ENCODE measurements around the gene ZNF768.

ZNF768 gene

DNA sequence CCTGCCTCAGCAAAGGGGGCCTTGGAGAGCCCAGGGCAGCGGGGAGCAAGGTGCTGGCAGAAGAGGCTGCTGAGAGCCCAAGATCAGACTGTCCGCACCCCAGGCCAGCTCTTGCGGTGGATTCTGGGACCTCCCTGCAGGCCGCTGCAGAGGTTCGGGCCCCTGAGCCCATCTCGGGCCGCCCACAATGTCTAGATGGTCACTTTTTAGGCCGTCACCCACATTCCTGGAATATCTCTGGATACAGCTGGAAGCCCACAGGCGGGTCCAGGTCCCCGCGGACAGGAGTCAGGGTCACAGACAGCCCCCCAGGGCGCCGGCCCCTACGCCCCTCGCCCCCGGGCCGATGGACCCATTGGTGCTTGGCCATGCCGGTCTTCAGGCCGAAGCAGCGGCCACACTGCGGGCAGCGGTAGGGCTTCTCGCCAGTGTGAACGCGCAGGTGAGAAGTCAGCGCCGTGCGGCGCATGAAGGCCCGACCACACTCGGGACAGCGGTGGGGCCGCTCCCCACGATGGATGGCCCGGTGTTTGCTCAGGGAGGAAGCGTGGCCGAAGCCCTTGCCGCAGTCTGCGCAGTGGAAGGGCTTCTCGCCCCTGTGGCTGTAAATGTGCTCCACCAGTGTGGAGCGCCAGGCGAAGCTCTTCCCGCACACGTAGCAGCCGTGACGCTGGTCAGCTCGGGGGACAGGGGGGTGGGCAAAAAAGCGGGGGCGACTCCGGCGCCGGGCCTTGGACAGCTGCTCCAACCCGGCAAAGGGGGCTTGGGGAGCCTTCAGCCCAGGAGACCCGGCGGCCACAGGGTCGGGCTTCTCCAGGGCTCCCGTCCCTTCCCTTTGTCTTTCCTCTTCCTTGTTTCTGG, 6.1 kb upstream of the ZNF768 start:
- peaks cover 32% of the 10 kb centered on the region for H3K4me1 Mint-ChIP-seq
- H3K4me3 Mint-ChIP-seq, result peak overlapping the region; percentile 86 to 94 (median 88)
- H3K9me3 Mint-ChIP-seq, result no peaks in the 10 kb centered on the region
- H3K27me3 Mint-ChIP-seq (ENCODE audit: low read depth), result no peaks in the 10 kb centered on the region
- peaks cover 11% of the 10 kb centered on the region for H3K36me3 Mint-ChIP-seq (ENCODE audit: low read depth)
- no peak for TF ChIP-seq CTCF (IDR thresholded peaks at IDR 0.05; ENCODE audit: unreplicated experiment in 3 of 3)
- peak overlapping the region; percentile 78 to 98 (median 97) for H3K27ac Mint-ChIP-seq

DNA sequence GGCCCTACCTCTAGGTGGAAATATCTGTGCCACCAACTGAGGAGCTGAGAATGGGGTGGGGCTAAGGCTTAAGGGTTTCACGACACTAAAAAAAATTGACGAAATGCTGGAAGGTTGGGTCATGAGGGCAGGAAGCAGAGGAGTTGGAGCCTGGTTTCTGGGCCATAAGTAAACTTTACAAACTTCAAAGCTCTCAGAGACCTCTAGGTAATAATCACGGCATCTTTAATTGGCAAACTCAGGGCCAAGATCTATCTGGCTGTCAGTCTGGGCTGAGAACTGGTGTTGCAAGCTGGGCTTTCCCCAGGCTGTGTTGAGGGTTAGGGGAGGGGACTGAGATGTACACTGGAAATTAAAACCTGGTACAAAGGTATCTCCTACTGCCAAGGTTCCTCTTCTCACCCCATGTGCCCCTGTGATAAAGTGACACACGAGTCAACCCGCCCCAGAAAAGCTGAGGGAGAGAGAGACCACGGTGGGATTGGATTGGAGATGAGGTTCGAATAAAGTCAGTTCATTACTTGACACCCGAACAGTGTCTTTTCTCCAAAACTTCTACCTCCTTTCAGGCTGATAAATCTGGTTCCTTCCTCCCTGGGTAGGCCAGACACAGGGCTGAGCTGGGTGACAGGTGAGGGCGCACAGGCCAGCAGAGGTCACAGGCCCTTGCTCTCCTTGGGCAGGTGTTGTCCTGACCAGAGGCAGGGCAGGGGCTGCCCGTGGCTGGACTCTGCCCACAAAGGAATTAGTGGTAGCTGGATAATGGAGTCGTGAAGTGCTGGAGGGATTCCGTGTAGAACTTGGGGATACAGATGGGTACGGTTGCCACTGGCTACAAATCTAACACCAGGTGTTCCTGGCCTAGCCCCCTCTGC, 4.0 kb upstream of the ZNF768 start:
- Mint-ChIP-seq H3K9me3 (no peaks in the 10 kb centered on the region), H3K36me3 (ENCODE audit: low read depth) (peaks cover 15% of the 10 kb centered on the region), H3K4me3 (peak overlapping the region; percentile 10 to 67 (median 35)), H3K27me3 (ENCODE audit: low read depth) (no peaks in the 10 kb centered on the region), H3K4me1 (peaks cover 29% of the 10 kb centered on the region), H3K27ac (peak overlapping the region in 2 of 3 experiments; percentile 28 to 52)
- no peak for TF ChIP-seq CTCF (IDR thresholded peaks at IDR 0.05; ENCODE audit: unreplicated experiment in 3 of 3)

DNA sequence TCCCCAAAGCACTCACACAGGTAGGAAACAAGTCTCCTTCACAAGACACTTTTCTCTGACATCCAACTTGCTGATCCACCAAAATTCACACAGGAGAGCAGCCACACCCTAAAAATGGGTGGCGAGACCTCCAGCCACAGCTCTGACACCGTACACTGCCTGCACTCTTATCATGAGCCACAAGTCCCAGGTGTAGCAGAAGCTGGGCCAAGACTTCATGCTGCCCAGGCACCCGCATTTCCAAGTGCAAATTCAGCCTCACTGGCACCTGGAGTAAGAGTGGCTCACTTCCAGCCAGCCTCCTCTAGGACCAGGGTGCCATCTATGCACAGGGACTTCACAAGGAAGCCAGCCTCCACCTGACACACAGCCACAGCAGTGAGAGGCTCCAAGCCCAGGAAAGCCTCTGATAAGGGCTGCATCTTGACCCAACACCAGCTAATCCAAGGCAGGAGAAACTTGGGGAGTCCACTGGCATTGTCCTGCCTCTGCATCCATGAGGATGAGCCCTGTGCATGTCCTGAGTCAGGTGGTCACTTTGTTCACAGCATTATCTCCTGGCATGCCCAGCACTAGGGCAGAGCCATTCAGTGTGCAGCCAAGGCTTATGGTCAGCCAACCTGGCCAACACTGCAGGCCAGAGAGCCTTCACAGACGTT, 2.6 kb upstream of the ZNF768 start:
- Mint-ChIP-seq H3K4me3 (peak overlapping the region; percentile 46 to 68 (median 59)), H3K36me3 (ENCODE audit: low read depth) (peaks cover 21% of the 10 kb centered on the region), H3K9me3 (no peaks in the 10 kb centered on the region), H3K27ac (peak overlapping the region; percentile 56 to 97 (median 88)), H3K4me1 (peaks cover 23% of the 10 kb centered on the region), H3K27me3 (ENCODE audit: low read depth) (no peaks in the 10 kb centered on the region)
- no peak for TF ChIP-seq CTCF (IDR thresholded peaks at IDR 0.05; ENCODE audit: unreplicated experiment in 3 of 3)

DNA sequence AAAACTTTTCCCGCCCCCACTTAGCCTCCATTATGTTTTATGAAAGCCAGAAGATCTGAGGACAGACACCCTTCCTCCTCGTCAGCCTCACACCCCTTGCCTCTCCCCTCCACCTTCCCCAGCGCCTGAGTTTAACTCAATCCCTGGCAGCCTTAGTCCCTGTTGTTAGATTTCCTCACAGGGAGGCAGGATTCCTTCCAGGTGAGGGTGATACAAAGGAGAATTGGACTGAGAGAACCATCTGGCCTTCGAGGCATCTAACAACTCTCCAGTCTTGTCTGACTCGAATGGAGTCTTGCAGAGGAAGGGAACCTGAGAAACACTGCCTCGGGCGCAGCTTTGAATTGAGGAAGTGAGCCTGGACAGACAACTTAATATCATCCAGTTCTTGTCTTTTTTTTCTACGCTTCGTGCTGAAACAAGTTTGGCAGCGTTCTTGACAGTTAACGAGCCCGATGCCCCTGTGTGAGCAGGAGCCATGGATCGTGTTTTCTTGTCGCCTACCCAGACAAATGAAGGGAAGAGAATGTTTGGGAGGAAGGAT, 1.3 kb upstream of the ZNF768 start:
- H3K36me3 Mint-ChIP-seq (ENCODE audit: low read depth), result peaks cover 21% of the 10 kb centered on the region
- H3K27me3 Mint-ChIP-seq (ENCODE audit: low read depth), result no peaks in the 10 kb centered on the region
- peak overlapping the region; percentile 81 to 89 (median 85) for H3K4me3 Mint-ChIP-seq
- no peak for TF ChIP-seq CTCF (IDR thresholded peaks at IDR 0.05; ENCODE audit: unreplicated experiment in 3 of 3)
- H3K9me3 Mint-ChIP-seq, result no peaks in the 10 kb centered on the region
- peaks cover 18% of the 10 kb centered on the region for H3K4me1 Mint-ChIP-seq
- peak overlapping the region; percentile 93 to 97 (median 96) for H3K27ac Mint-ChIP-seq

GRCh38 chr16:30526823-30527634, 663 bp upstream of the ZNF768 start:
- no peaks in the 10 kb centered on the region for H3K27me3 Mint-ChIP-seq (ENCODE audit: low read depth)
- H3K9me3 Mint-ChIP-seq, result no peaks in the 10 kb centered on the region
- peak in 1 of 3 experiments; percentile 29 for TF ChIP-seq CTCF (IDR thresholded peaks at IDR 0.05; ENCODE audit: unreplicated experiment in 3 of 3)
- peak overlapping the region; percentile 81 to 89 (median 85) for H3K4me3 Mint-ChIP-seq
- H3K36me3 Mint-ChIP-seq (ENCODE audit: low read depth), result peaks cover 21% of the 10 kb centered on the region
- H3K27ac Mint-ChIP-seq, result peak overlapping the region; percentile 93 to 97 (median 96)
- peaks cover 23% of the 10 kb centered on the region for H3K4me1 Mint-ChIP-seq

Measured in nephron (organoid).